IPS-NIHi7 (cell line): Measurements from ENCODE around the gene GSK3A.

ENCODE experiments used
- DNase-seq: peaks from one replicate; pipeline ENCODE4 v3.0.0; 2012; ENCODE audit warnings: mixed read lengths; ENCODE audit errors: extremely low spot score

Gene GSK3A

GRCh38 chr19:42200116-42200715 is 42.2 kb downstream of the GSK3A start:
- no peak for DNase-seq

GRCh38 chr19:42199440-42200115 is 42.8 kb downstream of the GSK3A start:
- DNase-seq: no peak

DNA sequence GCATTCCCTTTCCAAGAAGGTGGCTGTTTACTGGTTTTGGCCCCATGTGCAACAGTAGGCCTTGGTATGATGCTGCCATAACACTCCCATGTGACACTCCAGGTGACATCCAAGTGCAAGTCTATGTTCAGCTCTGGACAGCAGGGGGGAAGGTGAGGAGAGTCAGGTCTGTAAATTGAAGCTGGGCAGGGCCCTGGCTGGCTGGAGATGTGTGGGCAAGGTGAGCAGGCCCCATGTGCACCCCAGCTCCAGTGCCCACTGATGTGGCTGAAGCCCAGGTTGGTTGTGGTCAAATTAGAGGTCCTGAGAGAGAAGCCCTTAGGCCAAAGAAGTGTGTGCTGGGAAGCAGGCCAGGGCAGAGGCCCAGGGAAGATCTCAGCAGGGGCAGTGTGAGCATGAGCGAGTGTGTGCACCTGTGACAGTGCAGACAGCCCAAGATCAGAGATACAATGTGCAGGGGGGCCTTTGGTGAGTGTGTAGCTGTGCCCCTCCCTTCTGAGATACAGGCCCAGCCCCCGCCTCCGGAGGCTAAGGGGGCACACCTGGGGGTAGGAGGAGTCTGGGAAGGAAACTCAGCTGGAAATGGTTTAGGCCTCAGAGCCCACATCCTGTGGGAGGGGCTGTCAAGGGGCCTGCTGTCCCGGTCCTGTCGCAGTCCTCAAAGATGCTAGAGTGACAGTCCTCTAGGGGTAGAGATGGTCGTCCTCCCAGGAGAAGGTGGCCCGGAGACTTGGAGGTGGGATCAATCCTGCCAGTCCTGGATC is 43.5 kb downstream of the GSK3A start:
- DNase-seq: peak; percentile 50

- no peak for DNase-seq
Measured at GRCh38 chr19:42197375-42197817, 45.0 kb downstream of the GSK3A start.

DNA sequence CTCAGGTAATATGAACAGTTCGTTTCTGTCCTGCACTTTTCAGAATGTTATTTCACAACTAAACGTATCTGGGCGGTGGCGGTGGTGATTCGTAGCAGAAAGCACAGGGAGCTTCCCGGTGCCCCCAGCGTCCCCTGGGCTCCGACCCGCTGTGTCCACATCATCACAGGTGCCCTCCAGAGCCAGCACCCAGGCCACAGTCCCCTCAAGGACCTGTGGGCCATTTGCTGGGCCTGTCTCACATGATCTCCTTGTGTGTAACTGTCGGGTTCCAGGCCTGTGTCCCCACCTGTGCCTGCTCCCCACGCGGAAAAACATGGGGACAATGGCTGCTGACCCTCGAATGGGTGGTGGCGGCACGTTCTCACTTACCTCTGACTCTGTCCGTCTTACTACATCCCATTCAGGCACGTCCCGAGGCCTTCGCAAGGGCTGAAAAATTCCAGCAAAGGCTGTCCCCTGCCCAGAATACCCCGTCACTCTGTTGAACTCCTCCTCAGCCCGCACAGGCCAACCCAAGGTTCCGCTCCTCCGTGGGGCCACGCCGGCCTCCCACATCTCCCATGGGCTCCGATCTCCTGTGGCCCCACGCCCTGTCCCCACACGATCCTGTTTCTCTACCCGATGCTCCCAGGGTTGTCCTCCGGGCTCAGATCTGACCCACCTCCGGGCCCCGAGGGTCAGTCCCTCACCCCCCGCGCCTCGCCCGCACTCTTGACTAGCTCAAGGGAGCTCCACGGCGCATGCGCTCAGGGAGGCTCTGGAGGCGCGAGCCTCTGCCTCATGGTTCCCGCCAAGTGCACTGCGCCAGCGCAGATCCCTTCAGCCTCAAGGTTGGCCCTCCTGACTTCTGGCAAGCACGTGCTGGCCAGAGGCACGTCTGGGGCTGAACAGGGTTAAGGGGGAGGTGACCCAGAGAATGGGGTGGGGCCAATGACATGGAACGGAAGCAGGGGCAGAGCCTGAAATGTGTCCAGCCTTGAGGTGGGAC is 46.1 kb downstream of the GSK3A start:
- DNase-seq: peak; percentile 57

DNA sequence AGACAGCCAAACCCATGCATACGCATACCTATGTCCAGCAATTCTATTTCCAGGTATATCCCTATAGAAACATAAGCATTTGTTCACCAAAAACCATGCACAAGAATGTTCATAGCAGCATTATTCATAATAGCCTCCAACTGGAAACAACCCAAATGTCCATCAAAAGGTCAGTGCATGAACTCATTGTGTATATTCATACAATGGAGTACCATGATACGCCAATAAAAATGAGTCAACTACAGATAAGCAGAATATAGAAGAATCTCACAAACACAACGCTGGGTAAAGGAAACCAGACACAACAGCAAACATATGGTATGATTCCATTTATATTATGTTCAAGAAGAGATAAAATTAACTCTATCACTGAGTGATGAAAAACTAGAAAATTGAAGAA is 48.7 kb downstream of the GSK3A start:
- no peak for DNase-seq

DNA sequence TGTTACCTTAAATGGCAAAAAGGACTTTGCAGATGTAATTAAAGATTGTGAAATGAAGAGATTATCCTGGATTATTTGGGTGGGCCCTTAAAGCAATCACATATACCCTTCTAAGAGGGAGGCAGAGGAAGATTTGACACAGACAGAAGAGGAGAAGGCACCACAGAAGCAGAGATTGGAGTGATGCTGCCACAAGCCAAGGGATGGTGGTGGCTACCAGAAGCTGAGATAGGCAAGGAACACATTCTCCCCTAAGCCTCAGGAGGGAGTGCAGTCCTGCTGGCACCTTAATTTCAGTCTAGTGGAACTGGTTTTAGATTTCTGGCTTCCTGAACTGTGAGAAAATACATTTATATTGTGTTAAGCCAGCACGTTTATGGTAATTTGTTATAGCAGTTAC is 49.1 kb downstream of the GSK3A start:
- DNase-seq: no peak

GRCh38 chr19:42191855-42192254 is 50.5 kb downstream of the GSK3A start:
- no peak for DNase-seq

GRCh38 chr19:42191330-42191729 is 51.1 kb downstream of the GSK3A start:
- DNase-seq: no peak

DNA sequence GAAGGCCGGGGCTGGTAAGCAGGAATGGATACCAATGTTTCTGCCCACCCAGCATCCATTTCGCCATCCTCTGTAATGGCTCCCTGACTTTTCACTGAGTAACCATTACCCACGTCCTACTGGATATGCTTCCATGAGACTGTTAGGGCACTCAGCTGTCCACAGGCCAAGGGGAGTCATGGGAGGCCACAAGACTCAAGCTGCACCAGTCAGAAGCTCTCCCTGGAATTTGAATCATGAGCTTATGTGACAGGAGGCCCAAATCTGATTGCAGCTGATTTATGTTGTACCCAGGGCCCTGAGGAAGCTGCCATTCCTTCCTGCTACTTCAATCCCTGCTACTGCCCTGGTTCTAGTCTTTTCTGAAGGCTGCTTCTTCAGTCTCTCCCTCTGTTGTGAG is 53.3 kb downstream of the GSK3A start:
- DNase-seq: no peak

DNA sequence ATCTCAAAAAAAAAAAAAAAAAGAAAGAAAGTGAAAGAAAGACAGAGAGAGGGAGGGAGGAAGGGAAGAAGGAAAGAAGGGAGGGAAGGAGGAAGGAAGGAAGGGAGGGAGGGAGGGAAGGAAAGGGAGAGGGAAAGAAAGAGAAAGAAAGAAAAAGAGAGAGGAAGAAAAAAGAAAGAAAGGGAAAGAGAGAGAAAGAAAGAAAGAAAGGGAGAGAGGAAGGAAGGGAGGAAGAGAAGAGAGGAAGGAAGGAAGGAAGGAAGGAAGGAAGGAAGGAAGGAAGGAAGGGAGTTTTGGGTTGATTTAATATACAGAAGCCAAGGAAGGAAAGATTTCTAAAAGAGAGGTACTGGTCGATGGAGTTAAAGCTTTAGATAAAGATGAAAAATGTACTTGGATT is 53.7 kb downstream of the GSK3A start:
- no peak for DNase-seq

DNA sequence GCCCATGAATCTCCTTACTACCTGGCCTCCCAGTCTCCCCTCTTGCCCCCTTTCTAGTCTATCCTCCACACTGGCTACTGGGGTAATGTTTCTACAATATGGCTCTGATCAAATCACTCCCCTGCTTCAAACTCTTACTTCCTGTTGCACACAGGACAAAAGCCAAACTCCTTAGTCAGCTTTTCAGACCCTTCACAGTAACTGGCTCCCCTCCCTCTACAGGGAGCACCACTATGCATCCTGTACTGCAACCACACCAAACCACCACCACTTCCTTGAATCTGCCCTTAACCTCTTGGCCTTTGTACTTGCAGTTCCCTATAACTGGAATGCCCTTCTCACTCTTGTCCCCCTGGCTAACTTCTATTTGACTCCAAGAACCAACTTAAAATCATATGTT is 57.1 kb downstream of the GSK3A start:
- DNase-seq: no peak

- peak; percentile 92 for DNase-seq
Measured at GRCh38 chr19:42184401-42184861, 58.0 kb downstream of the GSK3A start.
